A673 (cell line): ENCODE results near the gene GNAT2.

Experiments used
- EZH2 ChIP-seq: fragments of 200-600 bp; sonication (generic); IDR thresholded peaks from 2 replicates; pipeline ENCODE4 v1.6.1; 2017; ENCODE audit warnings: borderline replicate concordance, low read depth, mild to moderate bottlenecking, mixed read lengths, antibody characterized with exemption, low read length; ENCODE audit not compliant: poor library complexity, severe bottlenecking
- TF ChIP-seq, protein P1 (sequence below): fragments of 300-800, 200-600 bp; sonication (generic); conservative IDR thresholded peaks from 2 replicates; pipeline ENCODE4 v1.5.1; 2017; ENCODE audit warnings: low read depth, mild to moderate bottlenecking, antibody characterized with exemption, low read length, moderate library complexity, mixed read lengths

DNA sequence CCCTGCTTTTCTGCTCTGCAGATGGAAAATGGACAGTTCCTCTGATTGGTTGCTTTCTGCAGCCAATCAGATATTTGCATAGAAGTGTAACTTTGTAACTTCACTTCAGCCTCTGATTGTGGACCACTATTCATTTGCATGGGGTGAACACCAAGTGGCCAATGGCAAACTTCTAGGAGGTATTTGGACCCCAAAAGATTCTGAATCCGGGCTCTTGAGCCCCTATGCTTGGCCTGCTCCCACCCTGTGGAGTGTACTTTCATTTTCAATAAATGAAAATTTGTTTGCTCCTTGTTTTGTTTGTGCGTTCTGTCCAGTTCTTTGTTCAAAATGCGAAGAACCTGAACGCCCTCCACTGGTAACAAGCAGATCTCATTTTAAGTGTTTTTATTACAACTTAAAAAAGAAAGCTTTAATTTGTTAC lies 30.1 kb upstream of the GNAT2 start:
- TF ChIP-seq EZH2 = no peak
- TF ChIP-seq, protein P1, sequence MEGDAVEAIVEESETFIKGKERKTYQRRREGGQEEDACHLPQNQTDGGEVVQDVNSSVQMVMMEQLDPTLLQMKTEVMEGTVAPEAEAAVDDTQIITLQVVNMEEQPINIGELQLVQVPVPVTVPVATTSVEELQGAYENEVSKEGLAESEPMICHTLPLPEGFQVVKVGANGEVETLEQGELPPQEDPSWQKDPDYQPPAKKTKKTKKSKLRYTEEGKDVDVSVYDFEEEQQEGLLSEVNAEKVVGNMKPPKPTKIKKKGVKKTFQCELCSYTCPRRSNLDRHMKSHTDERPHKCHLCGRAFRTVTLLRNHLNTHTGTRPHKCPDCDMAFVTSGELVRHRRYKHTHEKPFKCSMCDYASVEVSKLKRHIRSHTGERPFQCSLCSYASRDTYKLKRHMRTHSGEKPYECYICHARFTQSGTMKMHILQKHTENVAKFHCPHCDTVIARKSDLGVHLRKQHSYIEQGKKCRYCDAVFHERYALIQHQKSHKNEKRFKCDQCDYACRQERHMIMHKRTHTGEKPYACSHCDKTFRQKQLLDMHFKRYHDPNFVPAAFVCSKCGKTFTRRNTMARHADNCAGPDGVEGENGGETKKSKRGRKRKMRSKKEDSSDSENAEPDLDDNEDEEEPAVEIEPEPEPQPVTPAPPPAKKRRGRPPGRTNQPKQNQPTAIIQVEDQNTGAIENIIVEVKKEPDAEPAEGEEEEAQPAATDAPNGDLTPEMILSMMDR = peak; percentile 58; the same call in 1 of the 2 replicates
